ENCODE results near the gene DNAJC1. TPM values are rescaled to one million over a fixed set of nuclear protein-coding genes. Genes with fewer than 3 reads are reported as not detected.

The DNAJC1 gene
- total and polyA plus RNA-seq, 2 donors (not counting 3 experiments of a cell fraction or from before 2014, with no cell fraction given) = 11.2 to 19.7 TPM

- no peak overlapping the region for H3K27ac ChIP-seq (ENCODE audit: insufficient read depth, low read depth, low read length)
- H3K9ac ChIP-seq (replicated peaks; ENCODE audit: extremely low read depth, insufficient read depth, low read length) = no peak overlapping the region
- H3K36me3 ChIP-seq (ENCODE audit: control insufficient read depth in 2 of 2, extremely low read depth in 1 of 2, insufficient read depth in 2 of 2, low read length in 2 of 2) = no peaks in the 10 kb centered on the region
- no peaks in the 10 kb centered on the region for H4K20me1 ChIP-seq (replicated peaks; ENCODE audit: control insufficient read depth, extremely low read depth, insufficient read depth, low read length)
- intact Hi-C loops (cut with micrococcal nuclease) = no loop called here
- dilution Hi-C loops (cut with MboI; ENCODE audit: extremely low pct_ligation_motif_present, low sequenced_read_pairs) = no loop called here
- ChIA-PET CTCF (no interaction called here), POLR2A (no interaction called here)
- no peaks in the 10 kb centered on the region for H3K79me2 ChIP-seq (ENCODE audit: control insufficient read depth, insufficient read depth, low read length)
- no peaks in the 10 kb centered on the region for H3K9me3 ChIP-seq (replicated peaks; ENCODE audit: control insufficient read depth, insufficient read depth, low read length)
- H3K4me1 ChIP-seq (ENCODE audit: control insufficient read depth, extremely low read depth, insufficient read depth, low read length) = no peaks in the 10 kb centered on the region
- no peaks in the 10 kb centered on the region for H3K9me1 ChIP-seq (replicated peaks; ENCODE audit: control insufficient read depth, extremely low read depth, insufficient read depth, low read length)
- TF ChIP-seq FOS (IDR thresholded peaks at IDR 0.05; ENCODE audit: borderline replicate concordance, insufficient read depth, low read length) (no peak), GATA2 (IDR thresholded peaks at IDR 0.05; ENCODE audit: insufficient read depth, insufficient read length, low read depth, low read length) (no peak), EZH2 (IDR thresholded peaks at IDR 0.05; ENCODE audit: borderline replicate concordance, low read depth, low read length, severe bottlenecking) (no peak), POLR2AphosphoS5 (IDR thresholded peaks at IDR 0.05; ENCODE audit: insufficient read depth, low read depth, low read length) (no peak), JUN (IDR thresholded peaks at IDR 0.05; ENCODE audit: borderline replicate concordance, insufficient read depth, insufficient read length, low read depth) (no peak), MYC (IDR thresholded peaks at IDR 0.05; ENCODE audit: low read depth, low read length) (no peak)
- H3K4me2 ChIP-seq (ENCODE audit: insufficient read depth, low read length) = no peak overlapping the region
- H3K4me3 ChIP-seq (replicated peaks in 1 of 3; ENCODE audit: insufficient read depth in 1 of 3, low read depth in 1 of 3, low read length in 3 of 3) = no peak overlapping the region
- DNase-seq (ENCODE audit: low read depth, low spot score) (no peak), FAIRE-seq (no peak)
- no TSS peak for BruUV-seq (replicated peaks)
- H2AFZ ChIP-seq (ENCODE audit: low read depth, low read length) = no peak overlapping the region
- no peaks in the 10 kb centered on the region for H3K27me3 ChIP-seq (ENCODE audit: control insufficient read depth in 2 of 2, insufficient read depth in 2 of 2, low read length in 2 of 2)
Observed at GRCh38 chr10:21904930-21905329, 98.6 kb downstream of the DNAJC1 start.

- POLR2A ChIA-PET = no interaction called here
- DNase-seq (ENCODE audit: low read depth, low spot score) = no peak
- no peak overlapping the region for H3K4me3 ChIP-seq (replicated peaks in 1 of 3; ENCODE audit: insufficient read depth in 1 of 3, low read depth in 1 of 3, low read length in 3 of 3)
Observed at GRCh38 chr10:21899736-21900135, 103.8 kb downstream of the DNAJC1 start.

More at GRCh38 chr10:21899736-21900135, 103.8 kb downstream of the DNAJC1 start:
- H3K79me2 ChIP-seq (ENCODE audit: control insufficient read depth, insufficient read depth, low read length) = no peaks in the 10 kb centered on the region
- CTCF ChIA-PET = no interaction called here
- no peak overlapping the region for H2AFZ ChIP-seq (ENCODE audit: low read depth, low read length)
- no peaks in the 10 kb centered on the region for H3K9me1 ChIP-seq (replicated peaks; ENCODE audit: control insufficient read depth, extremely low read depth, insufficient read depth, low read length)
- no peaks in the 10 kb centered on the region for H3K9me3 ChIP-seq (replicated peaks; ENCODE audit: control insufficient read depth, insufficient read depth, low read length)
- no peak for TF ChIP-seq POLR2A (IDR thresholded peaks at IDR 0.05; ENCODE audit: low read depth, low read length)
- TF ChIP-seq CTCF (IDR thresholded peaks at IDR 0.05; ENCODE audit: extremely low read depth in 1 of 2, insufficient read depth in 1 of 2, low read depth in 1 of 2, low read length in 2 of 2) = no peak
- no peak for TF ChIP-seq GATA2 (IDR thresholded peaks at IDR 0.05; ENCODE audit: insufficient read depth, insufficient read length, low read depth, low read length)
- TF ChIP-seq POLR2AphosphoS5 (IDR thresholded peaks at IDR 0.05; ENCODE audit: insufficient read depth, low read depth, low read length) = no peak
- TF ChIP-seq JUN (IDR thresholded peaks at IDR 0.05; ENCODE audit: borderline replicate concordance, insufficient read depth, insufficient read length, low read depth) = no peak
- no peak for TF ChIP-seq MAX (IDR thresholded peaks at IDR 0.05; ENCODE audit: insufficient read depth, insufficient read length)
- TF ChIP-seq EZH2 (IDR thresholded peaks at IDR 0.05; ENCODE audit: borderline replicate concordance, low read depth, low read length, severe bottlenecking) = no peak
- no peak for TF ChIP-seq MYC (IDR thresholded peaks at IDR 0.05; ENCODE audit: low read depth, low read length)
- TF ChIP-seq FOS (IDR thresholded peaks at IDR 0.05; ENCODE audit: borderline replicate concordance, insufficient read depth, low read length) = no peak
- no peak overlapping the region for H3K27ac ChIP-seq (ENCODE audit: insufficient read depth, low read depth, low read length)
- no TSS peak for BruUV-seq (replicated peaks)
- no peak for FAIRE-seq
- intact Hi-C loops (cut with micrococcal nuclease) = no loop called here
- no peaks in the 10 kb centered on the region for H3K27me3 ChIP-seq (ENCODE audit: control insufficient read depth in 2 of 2, insufficient read depth in 2 of 2, low read length in 2 of 2)
- no peaks in the 10 kb centered on the region for H4K20me1 ChIP-seq (replicated peaks; ENCODE audit: control insufficient read depth, extremely low read depth, insufficient read depth, low read length)
- no peak overlapping the region for H3K9ac ChIP-seq (replicated peaks; ENCODE audit: extremely low read depth, insufficient read depth, low read length)
- no peaks in the 10 kb centered on the region for H3K4me1 ChIP-seq (ENCODE audit: control insufficient read depth, extremely low read depth, insufficient read depth, low read length)
- dilution Hi-C loops (cut with MboI; ENCODE audit: extremely low pct_ligation_motif_present, low sequenced_read_pairs) = no loop called here
- H3K36me3 ChIP-seq (ENCODE audit: control insufficient read depth in 2 of 2, extremely low read depth in 1 of 2, insufficient read depth in 2 of 2, low read length in 2 of 2) = no peaks in the 10 kb centered on the region
- H3K4me2 ChIP-seq (ENCODE audit: insufficient read depth, low read length) = no peak overlapping the region

Measured in endothelial cell of umbilical vein (primary cell).